Measurements from ENCODE around the gene RGS10. TPM values are rescaled to one million over a fixed set of nuclear protein-coding genes. Genes with fewer than 3 reads are reported as not detected.

RGS10 gene
- total RNA-seq, 1 experiment from 2014 or later, result 22.6 TPM

DNA sequence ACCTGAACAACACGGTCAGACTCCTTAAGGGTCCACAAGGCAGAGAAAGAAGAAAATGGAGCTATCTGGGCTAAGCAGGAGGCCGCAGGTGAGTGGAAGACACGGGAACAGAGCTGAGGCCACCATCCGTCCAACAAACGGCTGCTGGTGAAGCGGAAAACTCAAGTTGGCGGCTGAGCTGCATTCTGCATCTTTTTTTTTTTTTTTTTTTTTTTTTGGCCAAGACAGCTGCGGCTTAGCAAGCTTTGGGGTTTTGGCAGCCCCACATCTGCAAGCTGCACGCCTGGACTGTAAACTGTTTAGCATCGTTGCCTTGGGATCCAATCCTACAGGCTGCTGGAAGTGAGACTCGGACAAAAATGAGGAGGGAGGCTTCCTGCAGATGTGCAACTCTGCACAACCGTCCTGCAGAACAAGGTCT is 37.4 kb downstream of the RGS10 start:
- DNase-seq (ENCODE audit: low spot score) (no peak), ATAC-seq (no peak)
- CTCF ChIA-PET, result interaction anchor here (0.8 kb wide), 1 partner anchor 15 kb away, joined by 4 read pairs; no protein-coding TSS in a partner anchor

DNA sequence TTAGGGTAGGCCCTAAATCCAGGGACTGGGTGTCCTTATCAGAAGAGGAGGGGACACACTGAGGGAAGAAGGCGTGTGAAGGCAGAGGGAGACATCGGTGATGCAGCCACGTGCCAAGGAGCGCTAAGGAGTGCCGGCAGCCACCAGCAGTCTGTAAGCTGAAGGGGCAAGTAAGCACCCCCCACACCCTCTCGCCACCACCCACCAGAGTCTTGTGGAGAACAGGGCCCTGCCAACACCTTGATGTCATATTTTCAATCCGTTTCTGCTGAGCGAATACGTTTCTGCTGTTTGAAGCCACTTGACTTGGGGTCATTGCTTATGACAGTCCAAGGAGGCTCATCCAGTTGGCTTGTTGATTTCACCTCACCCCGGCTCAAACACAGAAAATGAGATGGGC is 37.9 kb downstream of the RGS10 start:
- H3K27ac Mint-ChIP-seq, result no peak overlapping the region; the same call in 1 of the 2 replicates
- H3K36me3 Mint-ChIP-seq, result no peaks in the 10 kb centered on the region
- no peaks in the 10 kb centered on the region for H3K9me3 Mint-ChIP-seq
- ATAC-seq, result no peak
- POLR2A ChIA-PET, result interaction anchor here (0.6 kb wide), 1 partner anchor 138 kb away, joined by 3 read pairs; no protein-coding TSS in a partner anchor
- no peak for DNase-seq (ENCODE audit: low spot score)
- CTCF ChIA-PET, result interaction anchor here (0.8 kb wide), 1 partner anchor 15 kb away, joined by 4 read pairs; no protein-coding TSS in a partner anchor
- no peak for TF ChIP-seq ZBTB21 (CRISPR knock-in tag; IDR thresholded peaks at IDR 0.05; ENCODE audit: borderline replicate concordance)
- H3K4me3 Mint-ChIP-seq, result no peak overlapping the region
- H3K4me1 Mint-ChIP-seq, result 0 out of 2 replicates have a peak, but pooled peaks cover 2% of the 10 kb centered on the region
- no peaks in the 10 kb centered on the region for H3K27me3 Mint-ChIP-seq (ENCODE audit: low read depth)

More for the DNA sequence above, 37.4 kb downstream of the RGS10 start:
- Mint-ChIP-seq H3K27ac (no peak overlapping the region; the same call in 1 of the 2 replicates), H3K4me1 (peaks cover 4% of the 10 kb centered on the region), H3K9me3 (no peaks in the 10 kb centered on the region), H3K36me3 (no peaks in the 10 kb centered on the region), H3K27me3 (ENCODE audit: low read depth) (no peaks in the 10 kb centered on the region), H3K4me3 (no peak overlapping the region)
- TF ChIP-seq CREM (CRISPR knock-in tag; IDR thresholded peaks at IDR 0.05) (no peak), TEAD4 (CRISPR knock-in tag; IDR thresholded peaks at IDR 0.05) (no peak), ZNF138 (CRISPR knock-in tag; conservative IDR thresholded peaks at IDR 0.05) (no peak), FOXK1 (CRISPR knock-in tag; IDR thresholded peaks at IDR 0.05) (no peak), ETV6 (CRISPR knock-in tag; IDR thresholded peaks at IDR 0.05) (no peak)
- POLR2A ChIA-PET, result interaction anchor here (0.6 kb wide), 1 partner anchor 138 kb away, joined by 3 read pairs; no protein-coding TSS in a partner anchor

DNA sequence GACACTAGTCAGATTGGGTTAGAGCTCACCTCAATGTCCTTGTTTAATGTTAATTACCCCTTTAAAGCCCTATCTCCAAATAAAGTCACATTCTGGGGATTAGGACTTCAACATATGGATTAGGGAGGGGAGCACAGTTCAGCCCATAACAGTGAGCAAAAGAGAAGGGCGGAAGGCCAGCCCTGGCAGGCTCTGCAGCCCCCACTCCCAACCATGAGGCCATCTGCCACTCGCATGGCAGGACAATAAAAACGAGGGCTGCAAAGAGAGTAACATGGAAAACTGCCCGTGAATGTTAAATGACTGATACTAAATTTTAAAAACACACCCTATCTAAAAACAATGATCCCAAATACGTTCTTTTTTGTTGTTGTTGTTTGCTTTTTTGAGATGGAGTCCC is 38.7 kb downstream of the RGS10 start:
- Mint-ChIP-seq H3K36me3 (no peaks in the 10 kb centered on the region), H3K4me3 (no peak overlapping the region), H3K4me1 (0 out of 2 replicates have a peak, but pooled peaks cover 2% of the 10 kb centered on the region), H3K27ac (no peak overlapping the region), H3K9me3 (no peaks in the 10 kb centered on the region), H3K27me3 (ENCODE audit: low read depth) (no peaks in the 10 kb centered on the region)
- POLR2A ChIA-PET, result no interaction called here
- CTCF ChIA-PET, result interaction anchor here (1.1 kb wide), 1 partner anchor 98 kb away, joined by 4 read pairs; no protein-coding TSS in a partner anchor
- DNase-seq (ENCODE audit: low spot score) (no peak), ATAC-seq (no peak)
- TF ChIP-seq, protein P1, sequence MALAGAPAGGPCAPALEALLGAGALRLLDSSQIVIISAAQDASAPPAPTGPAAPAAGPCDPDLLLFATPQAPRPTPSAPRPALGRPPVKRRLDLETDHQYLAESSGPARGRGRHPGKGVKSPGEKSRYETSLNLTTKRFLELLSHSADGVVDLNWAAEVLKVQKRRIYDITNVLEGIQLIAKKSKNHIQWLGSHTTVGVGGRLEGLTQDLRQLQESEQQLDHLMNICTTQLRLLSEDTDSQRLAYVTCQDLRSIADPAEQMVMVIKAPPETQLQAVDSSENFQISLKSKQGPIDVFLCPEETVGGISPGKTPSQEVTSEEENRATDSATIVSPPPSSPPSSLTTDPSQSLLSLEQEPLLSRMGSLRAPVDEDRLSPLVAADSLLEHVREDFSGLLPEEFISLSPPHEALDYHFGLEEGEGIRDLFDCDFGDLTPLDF (CRISPR knock-in tag; IDR thresholded peaks at IDR 0.05), result no peak

DNA sequence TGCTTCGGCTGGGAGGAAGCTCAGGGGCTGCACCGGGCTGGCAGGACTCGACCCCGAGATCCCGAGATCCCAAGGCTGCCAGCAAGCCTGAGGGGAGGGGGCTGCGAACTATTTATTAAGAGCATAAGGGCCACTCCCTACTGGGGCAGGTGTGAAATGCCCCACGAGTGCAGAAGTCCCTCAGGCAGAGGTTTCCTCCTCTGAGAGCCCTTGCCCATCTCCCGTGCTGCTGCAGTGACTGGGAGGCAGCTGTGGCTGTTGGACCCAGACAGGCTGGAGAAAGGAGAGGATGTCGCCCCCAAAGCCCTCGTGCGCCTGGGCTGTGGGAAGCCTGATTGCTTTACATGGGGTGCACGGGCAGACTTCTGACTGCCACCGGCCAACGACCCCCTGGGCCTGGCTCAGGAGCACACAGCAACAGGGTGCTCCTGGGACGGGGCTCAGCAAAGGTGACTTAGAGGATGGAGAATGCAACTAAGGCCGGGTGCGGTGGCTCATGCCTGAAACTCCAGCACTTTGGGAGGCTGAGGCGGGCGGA is 39.8 kb downstream of the RGS10 start:
- no peak for DNase-seq (ENCODE audit: low spot score)
- ATAC-seq, result no peak; the same call in 1 of the 2 replicates
- H3K27ac Mint-ChIP-seq, result no peak overlapping the region
- CTCF ChIA-PET, result interaction anchor here (1.1 kb wide), 2 partner anchors 13 to 100 kb away, joined by 4 to 8 read pairs; no protein-coding TSS in a partner anchor
- no peak overlapping the region for H3K4me3 Mint-ChIP-seq
- 0 out of 2 replicates have a peak, but pooled peaks cover 2% of the 10 kb centered on the region for H3K4me1 Mint-ChIP-seq
- POLR2A ChIA-PET, result interaction anchor here (0.7 kb wide), 1 partner anchor 168 kb away, joined by 3 read pairs; no protein-coding TSS in a partner anchor
- no peaks in the 10 kb centered on the region for H3K9me3 Mint-ChIP-seq
- no peak for TF ChIP-seq PRRX2 (CRISPR knock-in tag; IDR thresholded peaks at IDR 0.05)
- no peak for TF ChIP-seq ZNF671 (CRISPR knock-in tag; IDR thresholded peaks at IDR 0.05)
- no peak for TF ChIP-seq SMAD4 (CRISPR knock-in tag; IDR thresholded peaks at IDR 0.05)
- TF ChIP-seq CBFB (CRISPR knock-in tag; IDR thresholded peaks at IDR 0.05; ENCODE audit: low read depth), result no peak
- TF ChIP-seq ESRRA (CRISPR knock-in tag; IDR thresholded peaks at IDR 0.05; ENCODE audit: borderline replicate concordance), result no peak
- no peak for TF ChIP-seq ZNF423 (CRISPR knock-in tag; IDR thresholded peaks at IDR 0.05)
- no peak for TF ChIP-seq HMGA2 (CRISPR knock-in tag; IDR thresholded peaks at IDR 0.05)
- TF ChIP-seq IRF2 (CRISPR knock-in tag; IDR thresholded peaks at IDR 0.05; ENCODE audit: borderline replicate concordance, low read depth), result no peak
- TF ChIP-seq TEAD1 (CRISPR knock-in tag; IDR thresholded peaks at IDR 0.05), result no peak
- TF ChIP-seq NR2C2 (CRISPR knock-in tag; IDR thresholded peaks at IDR 0.05), result no peak
- no peak for TF ChIP-seq ZNF219 (CRISPR knock-in tag; IDR thresholded peaks at IDR 0.05; ENCODE audit: borderline replicate concordance)
- no peak for TF ChIP-seq ZNF232 (CRISPR knock-in tag; IDR thresholded peaks at IDR 0.05)
- TF ChIP-seq, protein P2, sequence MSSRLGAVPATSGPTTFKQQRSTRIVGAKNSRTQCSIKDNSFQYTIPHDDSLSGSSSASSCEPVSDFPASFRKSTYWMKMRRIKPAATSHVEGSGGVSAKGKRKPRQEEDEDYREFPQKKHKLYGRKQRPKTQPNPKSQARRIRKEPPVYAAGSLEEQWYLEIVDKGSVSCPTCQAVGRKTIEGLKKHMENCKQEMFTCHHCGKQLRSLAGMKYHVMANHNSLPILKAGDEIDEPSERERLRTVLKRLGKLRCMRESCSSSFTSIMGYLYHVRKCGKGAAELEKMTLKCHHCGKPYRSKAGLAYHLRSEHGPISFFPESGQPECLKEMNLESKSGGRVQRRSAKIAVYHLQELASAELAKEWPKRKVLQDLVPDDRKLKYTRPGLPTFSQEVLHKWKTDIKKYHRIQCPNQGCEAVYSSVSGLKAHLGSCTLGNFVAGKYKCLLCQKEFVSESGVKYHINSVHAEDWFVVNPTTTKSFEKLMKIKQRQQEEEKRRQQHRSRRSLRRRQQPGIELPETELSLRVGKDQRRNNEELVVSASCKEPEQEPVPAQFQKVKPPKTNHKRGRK (CRISPR knock-in tag; IDR thresholded peaks at IDR 0.05; ENCODE audit: borderline replicate concordance), result no peak
- TF ChIP-seq, protein P3, sequence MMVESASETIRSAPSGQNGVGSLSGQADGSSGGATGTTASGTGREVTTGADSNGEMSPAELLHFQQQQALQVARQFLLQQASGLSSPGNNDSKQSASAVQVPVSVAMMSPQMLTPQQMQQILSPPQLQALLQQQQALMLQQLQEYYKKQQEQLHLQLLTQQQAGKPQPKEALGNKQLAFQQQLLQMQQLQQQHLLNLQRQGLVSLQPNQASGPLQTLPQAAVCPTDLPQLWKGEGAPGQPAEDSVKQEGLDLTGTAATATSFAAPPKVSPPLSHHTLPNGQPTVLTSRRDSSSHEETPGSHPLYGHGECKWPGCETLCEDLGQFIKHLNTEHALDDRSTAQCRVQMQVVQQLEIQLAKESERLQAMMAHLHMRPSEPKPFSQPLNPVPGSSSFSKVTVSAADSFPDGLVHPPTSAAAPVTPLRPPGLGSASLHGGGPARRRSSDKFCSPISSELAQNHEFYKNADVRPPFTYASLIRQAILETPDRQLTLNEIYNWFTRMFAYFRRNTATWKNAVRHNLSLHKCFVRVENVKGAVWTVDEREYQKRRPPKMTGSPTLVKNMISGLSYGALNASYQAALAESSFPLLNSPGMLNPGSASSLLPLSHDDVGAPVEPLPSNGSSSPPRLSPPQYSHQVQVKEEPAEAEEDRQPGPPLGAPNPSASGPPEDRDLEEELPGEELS (CRISPR knock-in tag; IDR thresholded peaks at IDR 0.05), result no peak
- no peak for TF ChIP-seq FOXP1 (CRISPR knock-in tag; IDR thresholded peaks at IDR 0.05; ENCODE audit: borderline replicate concordance)
- TF ChIP-seq ZNF416 (CRISPR knock-in tag; IDR thresholded peaks at IDR 0.05), result no peak
- TF ChIP-seq, protein P4, sequence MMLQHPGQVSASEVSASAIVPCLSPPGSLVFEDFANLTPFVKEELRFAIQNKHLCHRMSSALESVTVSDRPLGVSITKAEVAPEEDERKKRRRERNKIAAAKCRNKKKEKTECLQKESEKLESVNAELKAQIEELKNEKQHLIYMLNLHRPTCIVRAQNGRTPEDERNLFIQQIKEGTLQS (CRISPR knock-in tag; conservative IDR thresholded peaks at IDR 0.05), result no peak
- TF ChIP-seq, protein P5, sequence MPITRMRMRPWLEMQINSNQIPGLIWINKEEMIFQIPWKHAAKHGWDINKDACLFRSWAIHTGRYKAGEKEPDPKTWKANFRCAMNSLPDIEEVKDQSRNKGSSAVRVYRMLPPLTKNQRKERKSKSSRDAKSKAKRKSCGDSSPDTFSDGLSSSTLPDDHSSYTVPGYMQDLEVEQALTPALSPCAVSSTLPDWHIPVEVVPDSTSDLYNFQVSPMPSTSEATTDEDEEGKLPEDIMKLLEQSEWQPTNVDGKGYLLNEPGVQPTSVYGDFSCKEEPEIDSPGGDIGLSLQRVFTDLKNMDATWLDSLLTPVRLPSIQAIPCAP (CRISPR knock-in tag; IDR thresholded peaks at IDR 0.05), result no peak
- H3K36me3 Mint-ChIP-seq, result no peaks in the 10 kb centered on the region
- no peaks in the 10 kb centered on the region for H3K27me3 Mint-ChIP-seq (ENCODE audit: low read depth)

Data from WTC11 (cell line).